Measurements from ENCODE around the gene CD69.

DNA sequence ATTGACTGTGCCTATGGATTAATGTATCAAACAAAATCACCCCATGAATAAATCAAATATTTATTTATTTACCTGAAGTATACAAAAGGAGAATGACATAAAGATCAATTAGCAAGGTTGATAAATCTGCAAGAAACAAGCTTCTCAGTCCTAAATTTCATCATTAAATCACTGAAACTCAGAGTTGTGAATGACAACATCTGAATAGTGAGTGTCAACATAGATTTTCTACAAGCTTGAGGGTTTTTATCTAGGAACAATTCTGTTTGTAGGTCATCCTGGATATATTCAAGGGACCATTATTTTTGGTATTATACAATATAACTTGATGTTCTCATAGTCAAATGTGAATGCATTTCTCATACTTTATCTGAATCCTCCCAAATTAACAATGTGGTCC, 49.2 kb upstream of the CD69 start:
- TF ChIP-seq POLR2A (IDR thresholded peaks at IDR 0.05; ENCODE audit: low read depth, low read length) (no peak), POLR2AphosphoS5 (IDR thresholded peaks at IDR 0.05; ENCODE audit: insufficient read depth, low read depth, low read length) (no peak), MYC (IDR thresholded peaks at IDR 0.05; ENCODE audit: low read depth, low read length) (no peak), FOS (IDR thresholded peaks at IDR 0.05; ENCODE audit: borderline replicate concordance, insufficient read depth, low read length) (no peak), EZH2 (IDR thresholded peaks at IDR 0.05; ENCODE audit: borderline replicate concordance, low read depth, low read length, severe bottlenecking) (no peak), GATA2 (IDR thresholded peaks at IDR 0.05; ENCODE audit: insufficient read depth, insufficient read length, low read depth, low read length) (no peak)
- TF ChIP-seq, protein P1, sequence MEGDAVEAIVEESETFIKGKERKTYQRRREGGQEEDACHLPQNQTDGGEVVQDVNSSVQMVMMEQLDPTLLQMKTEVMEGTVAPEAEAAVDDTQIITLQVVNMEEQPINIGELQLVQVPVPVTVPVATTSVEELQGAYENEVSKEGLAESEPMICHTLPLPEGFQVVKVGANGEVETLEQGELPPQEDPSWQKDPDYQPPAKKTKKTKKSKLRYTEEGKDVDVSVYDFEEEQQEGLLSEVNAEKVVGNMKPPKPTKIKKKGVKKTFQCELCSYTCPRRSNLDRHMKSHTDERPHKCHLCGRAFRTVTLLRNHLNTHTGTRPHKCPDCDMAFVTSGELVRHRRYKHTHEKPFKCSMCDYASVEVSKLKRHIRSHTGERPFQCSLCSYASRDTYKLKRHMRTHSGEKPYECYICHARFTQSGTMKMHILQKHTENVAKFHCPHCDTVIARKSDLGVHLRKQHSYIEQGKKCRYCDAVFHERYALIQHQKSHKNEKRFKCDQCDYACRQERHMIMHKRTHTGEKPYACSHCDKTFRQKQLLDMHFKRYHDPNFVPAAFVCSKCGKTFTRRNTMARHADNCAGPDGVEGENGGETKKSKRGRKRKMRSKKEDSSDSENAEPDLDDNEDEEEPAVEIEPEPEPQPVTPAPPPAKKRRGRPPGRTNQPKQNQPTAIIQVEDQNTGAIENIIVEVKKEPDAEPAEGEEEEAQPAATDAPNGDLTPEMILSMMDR (IDR thresholded peaks at IDR 0.05; ENCODE audit: extremely low read depth in 1 of 2, insufficient read depth in 1 of 2, low read depth in 1 of 2, low read length in 2 of 2), result no peak

Measured in endothelial cell of umbilical vein (primary cell).